GM12878 (cell line): ENCODE measurements around the gene CCR5AS.

Experiments used
- ATAC-seq: fragments of 200-7000 bp; cut with Tn5 transposase; 3 replicates; pipeline ENCODE4 v1.9.1; 2020; ENCODE audit warnings: mild to moderate bottlenecking, moderate library complexity
- BruUV-seq: library from RNA; stranded (reverse); fragments of 400-500 nt; replicated peaks from 2 replicates; lab custom pipeline; 2021; lab: Mats Ljungman, UMichigan
- CTCF ChIA-PET: fragments of 300-600 bp; sonication (Branson Sonifier 250); formaldehyde crosslinking; extraction: SDS; loops from one replicate; lab custom pipeline; 2021; ENCODE audit warnings: inconsistent platforms; lab: Yijun Ruan, JAX
- POLR2A ChIA-PET: fragments of 350-600 bp; formaldehyde crosslinking; extraction: SDS; loops from one replicate; lab custom pipeline; 2021; ENCODE audit warnings: inconsistent platforms; lab: Charles Lee
- RAD21 ChIA-PET: fragments of 300-600 bp; sonication (Branson Sonifier 250); formaldehyde crosslinking; loops from one replicate; lab custom pipeline; 2023; ENCODE audit warnings: antibody characterized with exemption; ENCODE audit not compliant: unreplicated experiment; lab: Charles Lee
- SMC1A ChIA-PET: fragments of 300-600 bp; sonication (Branson Sonifier 250); formaldehyde crosslinking; loops from one replicate; lab custom pipeline; 2023; ENCODE audit not compliant: unreplicated experiment, uncharacterized antibody; lab: Charles Lee
- DNase-seq: peaks from one replicate; pipeline ENCODE4 v3.0.0-alpha.2; 2011; ENCODE audit warnings: low read depth, low spot score
- FAIRE-seq: peaks from 3 replicates; lab custom pipeline; 2011; peaks lifted over from hg19 to GRCh38; lab: Jason Lieb, UNC
- H2AFZ ChIP-seq: 2 replicates; pipeline ENCODE4 v1.6.0; 2011; ENCODE audit warnings: low read depth, low read length, control low read depth; ENCODE audit not compliant: control insufficient read depth
- H3K27ac ChIP-seq: 2 replicates; pipeline ENCODE4 v1.5.1; 2011; ENCODE audit warnings: control low read depth; ENCODE audit not compliant: control insufficient read depth, insufficient read depth
- H3K27me3 ChIP-seq, 2 experiments: replicated peaks in 1 of 2; 2 replicates each; pipeline versions ENCODE4 v1.6.0 to v1.6.1; 2011; ENCODE audit warnings: low read length in 1 of 2; ENCODE audit not compliant: control insufficient read depth in 2 of 2, insufficient read depth in 2 of 2
- H3K36me3 ChIP-seq, 2 experiments: 2 replicates each; pipeline ENCODE4 v1.5.1; 2011; ENCODE audit warnings: low read length in 1 of 2; ENCODE audit not compliant: control insufficient read depth in 2 of 2, insufficient read depth in 2 of 2
- H3K4me1 ChIP-seq: 2 replicates; pipeline ENCODE4 v1.6.1; 2011; ENCODE audit warnings: mild to moderate bottlenecking, low read length, moderate library complexity, mixed read lengths; ENCODE audit not compliant: control insufficient read depth, insufficient read depth
- H3K4me2 ChIP-seq: 2 replicates; pipeline ENCODE4 v1.6.0; 2011; ENCODE audit warnings: control low read depth; ENCODE audit not compliant: control insufficient read depth, insufficient read depth
- H3K4me3 ChIP-seq: fragments of 200-600 bp; sonication (generic); 2 replicates; pipeline ENCODE4 v1.5.1; 2016
- H3K79me2 ChIP-seq: 2 replicates; pipeline ENCODE4 v1.6.0; 2011; ENCODE audit warnings: low read length; ENCODE audit not compliant: control insufficient read depth, insufficient read depth
- H3K9ac ChIP-seq: 2 replicates; pipeline ENCODE4 v1.8.0; 2011; ENCODE audit warnings: low read length, control low read depth, mixed read lengths; ENCODE audit not compliant: control insufficient read depth, insufficient read depth
- H3K9me3 ChIP-seq: replicated peaks from 3 replicates; pipeline ENCODE4 v1.5.1; 2011; ENCODE audit warnings: mild to moderate bottlenecking, low read length; ENCODE audit not compliant: control insufficient read depth, insufficient read depth
- H4K20me1 ChIP-seq: 2 replicates; pipeline ENCODE4 v1.6.0; 2011; ENCODE audit not compliant: control insufficient read depth, insufficient read depth
- CBX3 ChIP-seq: fragments of 200-600 bp; sonication (generic); IDR thresholded peaks from 2 replicates; pipeline ENCODE4 v1.6.1; 2016; ENCODE audit warnings: low read depth, borderline replicate concordance
- CBX5 ChIP-seq: sonication (generic); IDR thresholded peaks from 2 replicates; pipeline ENCODE4 v1.6.1; 2016; ENCODE audit warnings: low read depth, moderate library complexity, mild to moderate bottlenecking, inconsistent platforms
- CHD2 ChIP-seq: IDR thresholded peaks from 2 replicates; pipeline ENCODE4 v1.6.1; 2011; ENCODE audit warnings: low read depth, low read length, improper control_type of control experiment, borderline replicate concordance
- CHD4 ChIP-seq: fragments of 200-600 bp; sonication (generic); IDR thresholded peaks from 2 replicates; pipeline ENCODE4 v1.6.1; 2016; ENCODE audit warnings: mild to moderate bottlenecking
- CREM ChIP-seq: IDR thresholded peaks from 2 replicates; pipeline ENCODE4 v1.6.1; 2014; ENCODE audit warnings: antibody characterized with exemption, low read depth
- EED ChIP-seq: sonication (generic); IDR thresholded peaks from 2 replicates; pipeline ENCODE4 v1.6.1; 2016; ENCODE audit warnings: antibody characterized with exemption, low read depth
- EP300 ChIP-seq, 2 experiments: fragments of 150-350 bp in 1 of 2; IDR thresholded peaks; 2 replicates each; pipeline ENCODE4 v1.6.1; 2011 to 2012; ENCODE audit warnings: low read depth in 2 of 2, low read length in 2 of 2, borderline replicate concordance in 1 of 2, improper control_type of control experiment in 1 of 2, inconsistent platforms in 1 of 2; ENCODE audit not compliant: control insufficient read depth in 1 of 2
- FOXK2 ChIP-seq: fragments of 450-650 bp; IDR thresholded peaks from 2 replicates; pipeline ENCODE4 v1.6.1; 2017; ENCODE audit warnings: mild to moderate bottlenecking, moderate library complexity
- GATAD2B ChIP-seq: fragments of 450-650 bp; conservative IDR thresholded peaks from 2 replicates; pipeline ENCODE4 v1.6.1; 2017; ENCODE audit warnings: low read depth, mild to moderate bottlenecking, moderate library complexity
- JUNB ChIP-seq: IDR thresholded peaks from 2 replicates; pipeline ENCODE4 v1.6.1; 2016; ENCODE audit warnings: antibody characterized with exemption, mild to moderate bottlenecking
- KLF5 ChIP-seq: fragments of 450-650 bp; IDR thresholded peaks from 2 replicates; pipeline ENCODE4 v1.6.1; 2014; ENCODE audit warnings: mild to moderate bottlenecking; ENCODE audit not compliant: partially characterized antibody
- LARP7 ChIP-seq: fragments of 450-650 bp; IDR thresholded peaks from 2 replicates; pipeline ENCODE4 v1.6.1; 2017; ENCODE audit warnings: mild to moderate bottlenecking
- MXI1 ChIP-seq: fragments of 150-350 bp; IDR thresholded peaks from 2 replicates; pipeline ENCODE4 v1.6.1; 2011; ENCODE audit warnings: low read depth, mild to moderate bottlenecking, inconsistent platforms, low read length, improper control_type of control experiment
- POLR2AphosphoS2 ChIP-seq: IDR thresholded peaks from 2 replicates; pipeline ENCODE4 v1.6.1; 2011; ENCODE audit warnings: low read depth, mild to moderate bottlenecking, low read length, improper control_type of control experiment, moderate library complexity
- SIN3A ChIP-seq: IDR thresholded peaks from 2 replicates; pipeline ENCODE4 v1.6.1; 2012; ENCODE audit warnings: low read depth, low read length, improper control_type of control experiment
- SMAD5 ChIP-seq: IDR thresholded peaks from 2 replicates; pipeline ENCODE4 v1.6.1; 2016; ENCODE audit warnings: antibody characterized with exemption, low read depth
- STAT3 ChIP-seq: IDR thresholded peaks from 2 replicates; pipeline ENCODE4 v1.6.1; 2011; ENCODE audit warnings: low read depth, low read length, improper control_type of control experiment
- WGBS: methylation state at CpG from one replicate; pipeline ENCODE4 v1.1.6; 2016; ENCODE audit warnings: low lambda C conversion rate; ENCODE audit not compliant: insufficient replicate concordance, insufficient coverage; ENCODE audit errors: missing lambda C conversion rate; 5-methylcytosine and 5-hydroxymethylcytosine counted together
- in situ Hi-C: fragments of 300-500 bp; cut with MboI; formaldehyde crosslinking; loops from 9 replicates; pipeline ENCODE4 v1.14.3; 2018; ENCODE audit warnings: mixed read lengths
- intact Hi-C: fragments of 100-400 bp; cut with micrococcal nuclease; formaldehyde crosslinking; loops from one replicate; pipeline ENCODE4 v1.14.2; 2022; ENCODE audit not compliant: unreplicated experiment
- TF ChIP-seq, protein P1 (sequence below): fragments of 450-650 bp; formaldehyde crosslinking; IDR thresholded peaks from 2 replicates; pipeline ENCODE4 v1.5.0; 2022; ENCODE audit warnings: mild to moderate bottlenecking, missing genetic modification characterization
- TF ChIP-seq, protein P2 (sequence below): IDR thresholded peaks from 2 replicates; pipeline ENCODE4 v1.6.1; 2011; ENCODE audit warnings: low read depth, mild to moderate bottlenecking, low read length, moderate library complexity, borderline replicate concordance; ENCODE audit errors: extremely low read depth
- TF ChIP-seq, protein P3 (sequence below): IDR thresholded peaks from 2 replicates; pipeline ENCODE4 v1.6.1; 2012; ENCODE audit warnings: low read depth, low read length, improper control_type of control experiment

Gene CCR5AS

DNA sequence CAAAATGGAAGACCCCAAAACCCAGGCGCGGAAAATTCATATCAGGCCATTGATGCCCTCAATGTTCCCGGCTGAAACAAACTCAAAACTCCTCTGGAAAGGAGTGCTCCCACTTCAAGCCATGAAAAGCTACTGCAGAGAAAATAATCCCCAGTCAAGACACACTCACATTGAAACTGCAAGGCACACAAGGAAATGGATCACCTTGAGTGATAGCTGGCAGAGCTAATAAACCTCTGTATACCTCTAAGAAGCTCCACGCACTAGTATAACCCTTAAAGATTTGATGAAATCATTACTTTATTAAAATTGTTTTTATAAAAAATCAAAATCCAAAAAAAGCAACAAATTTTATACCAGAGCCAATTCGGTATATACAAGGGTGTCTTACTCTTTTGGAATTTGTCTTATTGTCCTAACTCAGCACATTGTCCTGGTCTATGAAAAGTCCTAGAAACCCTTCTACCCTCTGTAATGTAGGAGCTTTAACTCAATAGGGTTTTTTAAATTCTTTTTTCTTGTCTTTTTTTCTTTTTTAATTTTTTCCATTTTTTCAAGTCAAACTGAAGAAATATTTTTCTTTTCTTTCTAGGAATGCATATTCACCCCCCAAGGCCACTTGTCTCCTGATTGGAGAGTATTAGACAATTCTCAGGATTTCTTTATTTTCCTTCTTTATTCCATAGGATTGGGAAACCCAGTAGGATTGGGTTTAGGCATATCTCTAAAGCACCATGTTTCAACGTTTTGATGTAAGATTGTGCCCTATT lies 8.5 kb downstream of the CCR5AS start (continued):
- TF ChIP-seq, protein P1, sequence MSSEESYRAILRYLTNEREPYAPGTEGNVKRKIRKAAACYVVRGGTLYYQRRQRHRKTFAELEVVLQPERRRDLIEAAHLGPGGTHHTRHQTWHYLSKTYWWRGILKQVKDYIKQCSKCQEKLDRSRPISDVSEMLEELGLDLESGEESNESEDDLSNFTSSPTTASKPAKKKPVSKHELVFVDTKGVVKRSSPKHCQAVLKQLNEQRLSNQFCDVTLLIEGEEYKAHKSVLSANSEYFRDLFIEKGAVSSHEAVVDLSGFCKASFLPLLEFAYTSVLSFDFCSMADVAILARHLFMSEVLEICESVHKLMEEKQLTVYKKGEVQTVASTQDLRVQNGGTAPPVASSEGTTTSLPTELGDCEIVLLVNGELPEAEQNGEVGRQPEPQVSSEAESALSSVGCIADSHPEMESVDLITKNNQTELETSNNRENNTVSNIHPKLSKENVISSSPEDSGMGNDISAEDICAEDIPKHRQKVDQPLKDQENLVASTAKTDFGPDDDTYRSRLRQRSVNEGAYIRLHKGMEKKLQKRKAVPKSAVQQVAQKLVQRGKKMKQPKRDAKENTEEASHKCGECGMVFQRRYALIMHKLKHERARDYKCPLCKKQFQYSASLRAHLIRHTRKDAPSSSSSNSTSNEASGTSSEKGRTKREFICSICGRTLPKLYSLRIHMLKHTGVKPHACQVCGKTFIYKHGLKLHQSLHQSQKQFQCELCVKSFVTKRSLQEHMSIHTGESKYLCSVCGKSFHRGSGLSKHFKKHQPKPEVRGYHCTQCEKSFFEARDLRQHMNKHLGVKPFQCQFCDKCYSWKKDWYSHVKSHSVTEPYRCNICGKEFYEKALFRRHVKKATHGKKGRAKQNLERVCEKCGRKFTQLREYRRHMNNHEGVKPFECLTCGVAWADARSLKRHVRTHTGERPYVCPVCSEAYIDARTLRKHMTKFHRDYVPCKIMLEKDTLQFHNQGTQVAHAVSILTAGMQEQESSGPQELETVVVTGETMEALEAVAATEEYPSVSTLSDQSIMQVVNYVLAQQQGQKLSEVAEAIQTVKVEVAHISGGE (CRISPR knock-in tag), result no peak
- TF ChIP-seq CHD4, result no peak

DNA sequence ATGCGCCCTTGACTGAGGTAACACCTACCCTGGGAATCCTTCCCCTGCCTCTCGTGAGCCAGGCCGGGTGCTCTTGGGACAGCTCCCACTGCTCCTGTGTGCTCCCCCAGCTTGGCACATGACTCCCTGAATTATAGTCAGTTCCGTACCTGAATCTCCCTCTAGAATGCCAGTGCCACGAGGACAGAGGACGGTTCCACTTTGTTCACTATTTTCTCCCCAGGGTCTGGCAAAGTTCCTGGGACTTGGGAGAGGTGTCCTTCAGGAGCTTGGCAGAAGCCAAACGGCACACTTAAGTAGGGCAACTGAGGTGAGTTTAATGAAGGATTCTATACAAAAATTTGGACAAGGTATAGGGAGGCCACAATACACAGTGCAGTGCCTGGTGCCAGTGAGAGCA lies 9.8 kb downstream of the CCR5AS start:
- H3K4me3 ChIP-seq, result no peak overlapping the region
- BruUV-seq, result no TSS peak
- H3K27me3 ChIP-seq, result no peaks in the 10 kb centered on the region; a peak in 1 of 4 replicates
- H3K4me2 ChIP-seq, result no peak overlapping the region
- CTCF ChIA-PET, result interaction anchor here (1.6 kb wide), 1 partner anchor 28 kb away, joined by 3 read pairs; no protein-coding TSS in a partner anchor
- H4K20me1 ChIP-seq, result no peaks in the 10 kb centered on the region
- no peak overlapping the region for H3K9ac ChIP-seq
- no peaks in the 10 kb centered on the region; the same call in 1 of the 3 replicates for H3K9me3 ChIP-seq
- H2AFZ ChIP-seq, result no peak overlapping the region
- in situ Hi-C loops, result no loop called here
- intact Hi-C loops, result no loop called here
- H3K36me3 ChIP-seq, result no peaks in the 10 kb centered on the region
- FAIRE-seq, result no peak
- RAD21 ChIA-PET, result no interaction called here
- ATAC-seq, result no peak
- POLR2A ChIA-PET, result no interaction called here
- H3K27ac ChIP-seq, result no peak overlapping the region
- TF ChIP-seq STAT3 (no peak), EP300 (IDR thresholded peaks at IDR 0.05; ENCODE audit: borderline replicate concordance in 1 of 2, control insufficient read depth in 1 of 2, low read depth in 2 of 2, low read length in 2 of 2) (no peak), SMAD5 (no peak), CBX3 (no peak), EED (no peak), FOXK2 (no peak), KLF5 (no peak), CHD2 (no peak), SIN3A (no peak), LARP7 (no peak), POLR2AphosphoS2 (no peak), CBX5 (no peak), CREM (no peak), MXI1 (no peak), GATAD2B (no peak), JUNB (no peak)
- TF ChIP-seq, protein P2, sequence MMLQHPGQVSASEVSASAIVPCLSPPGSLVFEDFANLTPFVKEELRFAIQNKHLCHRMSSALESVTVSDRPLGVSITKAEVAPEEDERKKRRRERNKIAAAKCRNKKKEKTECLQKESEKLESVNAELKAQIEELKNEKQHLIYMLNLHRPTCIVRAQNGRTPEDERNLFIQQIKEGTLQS, result no peak
- TF ChIP-seq, protein P3, sequence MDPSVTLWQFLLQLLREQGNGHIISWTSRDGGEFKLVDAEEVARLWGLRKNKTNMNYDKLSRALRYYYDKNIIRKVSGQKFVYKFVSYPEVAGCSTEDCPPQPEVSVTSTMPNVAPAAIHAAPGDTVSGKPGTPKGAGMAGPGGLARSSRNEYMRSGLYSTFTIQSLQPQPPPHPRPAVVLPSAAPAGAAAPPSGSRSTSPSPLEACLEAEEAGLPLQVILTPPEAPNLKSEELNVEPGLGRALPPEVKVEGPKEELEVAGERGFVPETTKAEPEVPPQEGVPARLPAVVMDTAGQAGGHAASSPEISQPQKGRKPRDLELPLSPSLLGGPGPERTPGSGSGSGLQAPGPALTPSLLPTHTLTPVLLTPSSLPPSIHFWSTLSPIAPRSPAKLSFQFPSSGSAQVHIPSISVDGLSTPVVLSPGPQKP, result no peak
- peaks cover 20% of the 10 kb centered on the region for H3K4me1 ChIP-seq
- SMC1A ChIA-PET, result interaction anchor here (1.1 to 1.5 kb wide), 2 partner anchors 18 to 27 kb away, joined by 3 read pairs; no protein-coding TSS in a partner anchor
- no peaks in the 10 kb centered on the region for H3K79me2 ChIP-seq
- no peak for DNase-seq
- WGBS, result 87% methylated on average over 7 of the region's 7 CpGs
